Natural killer cell (primary cell): ENCODE measurements around the gene ZNF827. TPM values are rescaled to one million over a fixed set of nuclear protein-coding genes. Genes with fewer than 3 reads are reported as not detected.

ENCODE experiments used
- ATAC-seq, 3 donors: fragments of 150-1000 bp in 2 of 3; fragments of 200-7000 bp in 1 of 3; cut with Tn5 transposase; 1 replicate in 1 of 3; 2 replicates in 2 of 3; pipeline ENCODE4 v1.10.0; 2021; ENCODE audit warnings: mild to moderate bottlenecking in 2 of 3, moderate library complexity in 2 of 3
- DNase-seq, 2 donors: peaks; one replicate each; pipeline versions ENCODE4 v3.0.0 to v3.0.0-alpha.2; 2013 to 2021; ENCODE audit warnings: mixed read lengths in 1 of 2
- H3K27ac ChIP-seq: one replicate; pipeline ENCODE4 v1.5.1; 2013; ENCODE audit warnings: mild to moderate bottlenecking, low read length
- H3K27me3 ChIP-seq: one replicate; pipeline ENCODE4 v1.6.1; 2013; ENCODE audit warnings: low read length; ENCODE audit not compliant: control insufficient read depth, insufficient read depth
- H3K36me3 ChIP-seq: one replicate; pipeline ENCODE4 v1.6.1; 2013; ENCODE audit warnings: low read length; ENCODE audit not compliant: control insufficient read depth, insufficient read depth
- H3K4me1 ChIP-seq: one replicate; pipeline ENCODE4 v1.6.1; 2013; ENCODE audit warnings: low read length; ENCODE audit not compliant: control insufficient read depth, insufficient read depth
- H3K4me3 ChIP-seq: one replicate; pipeline ENCODE4 v1.5.1; 2013; ENCODE audit warnings: low read length
- H3K9me3 ChIP-seq: one replicate; pipeline ENCODE4 v1.6.1; 2013; ENCODE audit warnings: low read length; ENCODE audit not compliant: control insufficient read depth, insufficient read depth
- H3K27ac Mint-ChIP-seq, 2 donors: one replicate each; pipeline ENCODE4 v1.8.0; 2022; ENCODE audit warnings: mild to moderate bottlenecking in 2 of 2, mixed read lengths in 2 of 2, moderate library complexity in 1 of 2
- H3K27me3 Mint-ChIP-seq, 2 donors: one replicate each; pipeline ENCODE4 v1.8.0; 2022; ENCODE audit warnings: low read depth in 2 of 2, mixed read lengths in 2 of 2
- H3K36me3 Mint-ChIP-seq: one replicate; pipeline ENCODE4 v1.8.0; 2022; ENCODE audit warnings: mixed read lengths
- H3K4me1 Mint-ChIP-seq, 2 donors: one replicate each; pipeline ENCODE4 v1.8.0; 2022; ENCODE audit warnings: mixed read lengths in 2 of 2
- H3K4me3 Mint-ChIP-seq: one replicate; pipeline ENCODE4 v1.8.0; 2022; ENCODE audit warnings: mild to moderate bottlenecking, moderate library complexity, mixed read lengths
- H3K9me3 Mint-ChIP-seq, 2 donors: one replicate each; pipeline ENCODE4 v1.8.0; 2022; ENCODE audit warnings: mixed read lengths in 2 of 2
- CTCF ChIP-seq: fragments of 200-600 bp; IDR thresholded peaks from one replicate; pipeline ENCODE4 v1.8.0; 2022; ENCODE audit warnings: antibody characterized with exemption
- WGBS: methylation state at CpG from one replicate; pipeline ENCODE4 v1.1.7; 2013; ENCODE audit warnings: missing lambda C conversion rate; ENCODE audit not compliant: insufficient coverage; 5-methylcytosine and 5-hydroxymethylcytosine counted together
- intact Hi-C: fragments of 100-400 bp; cut with micrococcal nuclease; formaldehyde crosslinking; loops from one replicate; pipeline ENCODE4 v1.14.2; 2022
- total RNA-seq, 4 donors: library from RNA; stranded (reverse); fragments of 120-200 nt in 1 of 4; gene quantifications; one replicate each; pipeline versions ENCODE4 v1.2.3 to v1.2.4, GENCODE V29; 2013 to 2022

Gene ZNF827
- total RNA-seq, 3 donors from 2014 or later (not counting 1 experiment from before 2014, with no cell fraction given), result 25.8 to 35.5 (median 32.9) TPM

- H3K36me3 Mint-ChIP-seq, result no peaks in the 10 kb centered on the region
- Histone ChIP-seq H3K9me3 (no peaks in the 10 kb centered on the region), H3K27ac (no peak overlapping the region), H3K4me3 (no peak overlapping the region), H3K36me3 (no peaks in the 10 kb centered on the region), H3K27me3 (no peaks in the 10 kb centered on the region), H3K4me1 (peaks cover 11% of the 10 kb centered on the region)
- no peak overlapping the region for H3K4me3 Mint-ChIP-seq
- H3K27me3 Mint-ChIP-seq, result peaks cover 5 to 8% of the 10 kb centered on the region in 2 donors
- peaks cover 0 to 5% of the 10 kb centered on the region in 2 donors for H3K4me1 Mint-ChIP-seq
- intact Hi-C loops, result loop anchor here (5.0 kb wide), 1 partner anchor 117 kb away; the partner anchor contains the start of gene MMAA
- H3K9me3 Mint-ChIP-seq, result no peaks in the 10 kb centered on the region
- no peak for TF ChIP-seq CTCF
- H3K27ac Mint-ChIP-seq, result no peak overlapping the region
- DNase-seq (peak in 1 of 2 donors; percentile 11), ATAC-seq (no peak)
- WGBS, result 83% methylated on average over 14 of the region's 14 CpGs
Measured at GRCh38 chr4:145734576-145735346, 203.9 kb downstream of the ZNF827 start.

- peak overlapping the region; percentile 84 for H3K4me3 Mint-ChIP-seq
- H3K9me3 ChIP-seq, result no peaks in the 10 kb centered on the region
- no peaks in the 10 kb centered on the region for H3K36me3 Mint-ChIP-seq
- DNase-seq, result no peak
- no peak overlapping the region for H3K4me3 ChIP-seq
- no peak for ATAC-seq
- peaks cover 0 to 5% of the 10 kb centered on the region in 2 donors for H3K4me1 Mint-ChIP-seq
- H3K27ac Mint-ChIP-seq, result no peak overlapping the region
- no peak overlapping the region for H3K27ac ChIP-seq
- no peaks in the 10 kb centered on the region for H3K36me3 ChIP-seq
- WGBS, result 90% methylated on average over 7 of the region's 7 CpGs
- peaks cover 11% of the 10 kb centered on the region in 2 donors for H3K27me3 Mint-ChIP-seq
- no peak for TF ChIP-seq CTCF
- no peaks in the 10 kb centered on the region for H3K9me3 Mint-ChIP-seq
- peaks cover 11% of the 10 kb centered on the region for H3K4me1 ChIP-seq
- no peaks in the 10 kb centered on the region for H3K27me3 ChIP-seq
- intact Hi-C loops, result loop anchor here (5.0 kb wide), 1 partner anchor 117 kb away; the partner anchor contains the start of gene MMAA
Measured at GRCh38 chr4:145734031-145734430, 204.6 kb downstream of the ZNF827 start.

GRCh38 chr4:145732895-145733880, 205.4 kb downstream of the ZNF827 start:
- 3% methylated on average over 81 of the region's 81 CpGs for WGBS
- no peaks in the 10 kb centered on the region for H3K27me3 ChIP-seq
- DNase-seq (peak; percentile 71 to 91), ATAC-seq (peak; percentile 88 to 99 (median 98))
- peak overlapping the region; percentile 60 for H3K4me3 ChIP-seq
- peaks cover 0 to 5% of the 10 kb centered on the region in 2 donors for H3K4me1 Mint-ChIP-seq
- peaks cover 8 to 11% of the 10 kb centered on the region in 2 donors for H3K27me3 Mint-ChIP-seq
- no peaks in the 10 kb centered on the region for H3K36me3 ChIP-seq
- H3K36me3 Mint-ChIP-seq, result no peaks in the 10 kb centered on the region
- intact Hi-C loops, result loop anchor here (5.0 kb wide), 1 partner anchor 116 kb away; the partner anchor contains the start of gene MMAA
- H3K4me3 Mint-ChIP-seq, result peak overlapping the region; percentile 84
- no peaks in the 10 kb centered on the region for H3K9me3 ChIP-seq
- no peak for TF ChIP-seq CTCF
- H3K4me1 ChIP-seq, result peaks cover 11% of the 10 kb centered on the region
- no peak overlapping the region for H3K27ac ChIP-seq
- H3K27ac Mint-ChIP-seq, result peak overlapping the region in 1 of 2 donors; percentile 82
- H3K9me3 Mint-ChIP-seq, result no peaks in the 10 kb centered on the region
